HepG2 (cell line): ENCODE data around the gene KIZ. TPM values are rescaled to one million over a fixed set of nuclear protein-coding genes. Genes with fewer than 3 reads are reported as not detected.

Source experiments
- AKNA ChIP-seq: sonication (generic); formaldehyde crosslinking; IDR thresholded peaks from 2 replicates; pipeline ENCODE4 v1.4.0; 2020; ENCODE audit warnings: missing genetic modification reagents, borderline replicate concordance
- DZIP1 ChIP-seq: sonication (generic); formaldehyde crosslinking; IDR thresholded peaks from 2 replicates; pipeline ENCODE4 v1.5.0; 2020; ENCODE audit warnings: mild to moderate bottlenecking, missing genetic modification reagents
- GRHL1 ChIP-seq: sonication (generic); formaldehyde crosslinking; conservative IDR thresholded peaks from 2 replicates; pipeline ENCODE4 v1.8.0; 2022; ENCODE audit warnings: missing genetic modification reagents
- IRF2 ChIP-seq: IDR thresholded peaks from 2 replicates; pipeline ENCODE4 v1.6.1; 2018; ENCODE audit warnings: missing genetic modification reagents, missing compliant biosample characterization
- MTF1 ChIP-seq: sonication (generic); formaldehyde crosslinking; IDR thresholded peaks from 2 replicates; pipeline ENCODE4 v1.5.0; 2020; ENCODE audit warnings: missing genetic modification reagents
- SKI ChIP-seq: fragments of 450-650 bp; IDR thresholded peaks from one replicate; pipeline ENCODE4 v1.6.1; 2018; ENCODE audit warnings: mild to moderate bottlenecking; ENCODE audit not compliant: partially characterized antibody
- SRSF9 ChIP-seq: fragments of 200-400 bp; formaldehyde crosslinking; IDR thresholded peaks from 2 replicates; pipeline ENCODE4 v1.6.1; 2018; ENCODE audit warnings: borderline replicate concordance, mild to moderate bottlenecking, low read depth, low read length; ENCODE audit not compliant: insufficient read depth, poor library complexity, severe bottlenecking
- SUZ12 ChIP-seq: fragments of 150-350 bp; IDR thresholded peaks from 2 replicates; pipeline ENCODE4 v1.6.1; 2014; ENCODE audit warnings: low read depth, low read length
- ZBTB7B ChIP-seq: sonication (generic); formaldehyde crosslinking; IDR thresholded peaks from 2 replicates; pipeline ENCODE4 v1.4.0; 2020; ENCODE audit warnings: missing genetic modification reagents
- ZNF260 ChIP-seq: sonication (generic); formaldehyde crosslinking; IDR thresholded peaks from 2 replicates; pipeline ENCODE4 v1.4.0; 2020; ENCODE audit warnings: missing genetic modification reagents, low read depth, mild to moderate bottlenecking, borderline replicate concordance
- ZNF576 ChIP-seq: sonication (generic); formaldehyde crosslinking; IDR thresholded peaks from 2 replicates; pipeline ENCODE4 v1.4.0; 2020; ENCODE audit warnings: mild to moderate bottlenecking, missing genetic modification reagents
- ZNF773 ChIP-seq: sonication (generic); formaldehyde crosslinking; IDR thresholded peaks from 2 replicates; pipeline ENCODE4 v1.4.0; 2020; ENCODE audit warnings: missing genetic modification reagents, borderline replicate concordance
- ZNF800 ChIP-seq: sonication (generic); formaldehyde crosslinking; IDR thresholded peaks from 2 replicates; pipeline ENCODE4 v1.4.0; 2020; ENCODE audit warnings: missing genetic modification reagents
- polyA plus RNA-seq, 8 experiments: library from polyadenylated mRNA; depleted of rRNA in 3 of 8; stranded (reverse) in 7 of 8; unstranded in 1 of 8; fragments of >200 nt; fragmentation: Illumina TruSeq in 4 of 8; extraction: Trizol in 4 of 8; gene quantifications; 2 replicates each; pipeline versions ENCODE4 v1.2.1 to v1.2.3, GENCODE V29; 2011 to 2016; ENCODE audit warnings: low read depth in 4 of 8, missing spikeins in 1 of 8, mixed read lengths in 1 of 8; ENCODE audit not compliant: insufficient read depth in 1 of 8
- total RNA-seq, 5 experiments: library from RNA; depleted of rRNA; stranded (reverse); fragments of >200 nt; fragmentation: Illumina TruSeq; extraction: Trizol; gene quantifications; 2 replicates each; pipeline ENCODE4 v1.2.3, GENCODE V29; 2016; ENCODE audit warnings: low read depth in 1 of 5

Gene KIZ
- total and polyA plus RNA-seq, 2 of the 13 experiments (the other 11 are each of a cell fraction or from before 2014, with no cell fraction given) = 46.3 to 114 TPM

GRCh38 chr20:21077809-21078345 lies 48.0 kb upstream of the KIZ start (continued):
- TF ChIP-seq SRSF9 (no peak), ZBTB7B (no peak), ZNF260 (CRISPR knock-in tag) (no peak), ZNF576 (CRISPR knock-in tag) (no peak), MTF1 (no peak), ZNF800 (CRISPR knock-in tag) (no peak), ZNF773 (CRISPR knock-in tag) (no peak), SUZ12 (no peak), AKNA (CRISPR knock-in tag) (no peak), DZIP1 (no peak), GRHL1 (CRISPR knock-in tag) (no peak), SKI (peak; percentile 37), IRF2 (CRISPR knock-in tag) (0 out of 2 replicates have a peak, but pooled peaks have one; percentile 20)
